Endodermal cell (in vitro differentiated cells): Measurements from ENCODE around the gene RPS6KA2. TPM values are rescaled to one million over a fixed set of nuclear protein-coding genes. Genes with fewer than 3 reads are reported as not detected.

Experiments
- DNase-seq: peaks from one replicate; pipeline ENCODE4 v3.0.0-alpha.2; 2017
- H3K27ac ChIP-seq: 2 replicates; pipeline ENCODE4 v1.5.1; 2013; ENCODE audit warnings: mild to moderate bottlenecking, low read depth, low read length, moderate library complexity
- H3K27me3 ChIP-seq: 2 replicates; pipeline ENCODE4 v1.6.1; 2013; ENCODE audit warnings: mild to moderate bottlenecking, low read length, moderate library complexity; ENCODE audit not compliant: insufficient read depth, control insufficient read depth, poor library complexity, severe bottlenecking
- H3K36me3 ChIP-seq: 2 replicates; pipeline ENCODE4 v1.7.0; 2013; ENCODE audit warnings: mild to moderate bottlenecking, low read length, moderate library complexity; ENCODE audit not compliant: control insufficient read depth, insufficient read depth
- H3K4me1 ChIP-seq: one replicate; pipeline ENCODE4 v1.7.0; 2013; ENCODE audit warnings: low read length; ENCODE audit not compliant: control insufficient read depth, insufficient read depth
- H3K4me3 ChIP-seq: 2 replicates; pipeline ENCODE4 v1.5.1; 2013; ENCODE audit warnings: mild to moderate bottlenecking, low read length, moderate library complexity
- H3K9ac ChIP-seq: 2 replicates; pipeline ENCODE4 v1.6.1; 2013; ENCODE audit warnings: mild to moderate bottlenecking, low read length, moderate library complexity; ENCODE audit not compliant: poor library complexity, severe bottlenecking; ENCODE audit errors: extremely low read depth
- H3K9me3 ChIP-seq: 2 replicates; pipeline ENCODE4 v1.6.1; 2013; ENCODE audit warnings: mild to moderate bottlenecking, low read length, moderate library complexity; ENCODE audit not compliant: control insufficient read depth
- H3K27ac Mint-ChIP-seq: 2 replicates; pipeline ENCODE4 v1.8.0; 2020; ENCODE audit warnings: mixed read lengths
- H3K27me3 Mint-ChIP-seq: 2 replicates; pipeline ENCODE4 v1.8.0; 2021; ENCODE audit warnings: mild to moderate bottlenecking, mixed read lengths; ENCODE audit not compliant: insufficient read depth
- H3K36me3 Mint-ChIP-seq: 2 replicates; pipeline ENCODE4 v1.8.0; 2020; ENCODE audit warnings: low read depth, mixed read lengths
- H3K4me1 Mint-ChIP-seq: 2 replicates; pipeline ENCODE4 v1.8.0; 2020; ENCODE audit warnings: mixed read lengths
- H3K4me3 Mint-ChIP-seq: 2 replicates; pipeline ENCODE4 v1.8.0; 2020; ENCODE audit warnings: mild to moderate bottlenecking, moderate library complexity, mixed read lengths
- H3K9me3 Mint-ChIP-seq: 2 replicates; pipeline ENCODE4 v1.8.0; 2020; ENCODE audit warnings: mild to moderate bottlenecking, mixed read lengths
- WGBS, 2 experiments: methylation state at CpG; one replicate each; pipeline versions ENCODE4 v1.1.5 to v1.1.7; 2013; ENCODE audit warnings: missing lambda C conversion rate in 2 of 2, mixed read lengths in 1 of 2; ENCODE audit not compliant: insufficient coverage in 1 of 2, insufficient read length in 1 of 2; 5-methylcytosine and 5-hydroxymethylcytosine counted together
- total RNA-seq, 2 donors: library from RNA; stranded (reverse); fragmentation: NEBNext Ultra II Directional in 1 of 2; extraction: Animal tissue kit (Norgen Biotek cat#: 25700) in 1 of 2; gene quantifications; 2 replicates in 1 of 2; 3 replicates in 1 of 2; pipeline ENCODE4 v1.2.1, GENCODE V29; 2021
- TF ChIP-seq, protein P1 (sequence below): fragments of 200-600 bp; sonication (generic); conservative IDR thresholded peaks from 2 replicates; pipeline ENCODE4 v1.5.0; 2021; ENCODE audit warnings: antibody characterized with exemption, mild to moderate bottlenecking

Gene RPS6KA2
- total RNA-seq, 2 donors from 2014 or later = 17.9 to 23.9 TPM

DNA sequence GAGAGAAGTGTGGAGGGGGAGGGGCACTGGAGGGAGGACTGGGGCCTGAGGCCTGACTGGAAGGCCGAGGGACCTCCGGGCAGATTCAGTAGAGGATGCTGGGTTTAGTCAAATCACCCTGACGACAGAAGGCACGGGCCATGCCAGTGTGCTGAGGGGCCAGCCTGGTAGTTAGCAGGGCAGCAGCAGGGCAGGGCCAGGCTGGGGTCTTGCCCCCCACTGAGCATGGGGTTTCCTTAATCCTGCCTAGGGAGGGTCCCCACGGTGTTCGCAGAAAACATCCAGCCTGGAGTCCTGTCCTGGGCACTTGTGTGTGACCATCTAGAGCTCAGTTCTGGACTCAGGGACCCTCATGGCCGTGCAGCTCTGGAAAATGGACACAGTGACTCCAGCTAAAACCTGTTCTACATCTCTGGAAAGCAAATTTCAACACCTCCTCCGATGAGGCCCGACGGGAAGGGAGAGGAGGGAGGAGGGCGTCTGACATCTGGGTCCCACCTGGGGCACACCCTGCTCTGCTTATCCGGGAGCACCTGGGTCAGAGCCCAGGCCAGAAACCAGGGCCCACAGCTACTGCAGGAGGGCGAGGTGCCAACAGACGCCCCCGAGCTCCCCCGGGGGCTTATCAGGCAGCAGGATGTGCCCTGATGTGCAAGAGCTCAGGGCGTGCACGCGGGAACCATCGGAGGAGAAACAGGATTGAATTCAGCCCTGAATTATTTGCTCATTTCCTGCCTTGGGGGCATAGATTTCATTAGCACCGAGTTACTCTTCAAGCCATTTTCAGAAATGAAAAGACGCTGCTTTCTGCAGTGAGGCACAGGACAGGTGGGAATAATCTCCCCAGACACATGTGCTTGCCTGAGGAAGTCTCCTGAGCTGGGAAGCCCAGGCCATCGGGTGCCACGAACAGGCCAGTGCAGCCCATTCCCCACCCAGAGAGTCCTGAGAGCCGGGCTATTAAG lies 166.3 kb downstream of the RPS6KA2 start:
- no peak for DNase-seq
- H3K4me3 Mint-ChIP-seq = no peak overlapping the region

DNA sequence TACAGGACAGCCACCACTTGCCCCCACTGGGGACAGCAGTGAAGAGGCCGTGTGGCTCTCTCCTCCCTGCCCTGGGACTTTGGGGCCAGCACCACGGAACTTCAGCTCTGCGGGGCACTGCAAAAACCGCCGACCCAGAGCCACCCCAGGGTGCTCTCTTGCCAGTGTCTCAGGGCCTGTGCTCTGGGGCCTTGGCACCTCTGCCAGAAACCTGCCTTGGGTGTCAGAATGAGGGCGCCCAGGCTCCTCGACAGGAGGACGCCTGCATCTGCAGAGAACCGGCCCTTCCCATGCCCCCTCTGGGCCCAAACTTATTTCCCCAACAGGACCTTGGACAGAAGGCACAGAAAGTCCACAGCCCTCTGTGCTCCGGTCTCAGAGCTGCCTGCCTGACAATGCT lies 167.1 kb downstream of the RPS6KA2 start:
- H3K27me3 Mint-ChIP-seq = no peaks in the 10 kb centered on the region
- Histone ChIP-seq H3K9ac (no peak overlapping the region), H3K36me3 (no peaks in the 10 kb centered on the region), H3K9me3 (peaks cover 5% of the 10 kb centered on the region), H3K27me3 (no peaks in the 10 kb centered on the region), H3K4me1 (no peaks in the 10 kb centered on the region), H3K4me3 (no peak overlapping the region), H3K27ac (no peak overlapping the region)
- DNase-seq = no peak
- TF ChIP-seq, protein P1, sequence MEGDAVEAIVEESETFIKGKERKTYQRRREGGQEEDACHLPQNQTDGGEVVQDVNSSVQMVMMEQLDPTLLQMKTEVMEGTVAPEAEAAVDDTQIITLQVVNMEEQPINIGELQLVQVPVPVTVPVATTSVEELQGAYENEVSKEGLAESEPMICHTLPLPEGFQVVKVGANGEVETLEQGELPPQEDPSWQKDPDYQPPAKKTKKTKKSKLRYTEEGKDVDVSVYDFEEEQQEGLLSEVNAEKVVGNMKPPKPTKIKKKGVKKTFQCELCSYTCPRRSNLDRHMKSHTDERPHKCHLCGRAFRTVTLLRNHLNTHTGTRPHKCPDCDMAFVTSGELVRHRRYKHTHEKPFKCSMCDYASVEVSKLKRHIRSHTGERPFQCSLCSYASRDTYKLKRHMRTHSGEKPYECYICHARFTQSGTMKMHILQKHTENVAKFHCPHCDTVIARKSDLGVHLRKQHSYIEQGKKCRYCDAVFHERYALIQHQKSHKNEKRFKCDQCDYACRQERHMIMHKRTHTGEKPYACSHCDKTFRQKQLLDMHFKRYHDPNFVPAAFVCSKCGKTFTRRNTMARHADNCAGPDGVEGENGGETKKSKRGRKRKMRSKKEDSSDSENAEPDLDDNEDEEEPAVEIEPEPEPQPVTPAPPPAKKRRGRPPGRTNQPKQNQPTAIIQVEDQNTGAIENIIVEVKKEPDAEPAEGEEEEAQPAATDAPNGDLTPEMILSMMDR = no peak
- H3K4me3 Mint-ChIP-seq = no peak overlapping the region
- 91 to 94% methylated on average over 4 to 10 of the region's 10 CpGs for WGBS, 2 experiments
- peak overlapping the region; percentile 17 for H3K27ac Mint-ChIP-seq
- H3K9me3 Mint-ChIP-seq = peaks cover 11% of the 10 kb centered on the region
- H3K36me3 Mint-ChIP-seq = peaks cover 27% of the 10 kb centered on the region
- H3K4me1 Mint-ChIP-seq = peaks cover 4% of the 10 kb centered on the region

More for the DNA sequence above, 166.3 kb downstream of the RPS6KA2 start:
- Histone ChIP-seq H3K9me3 (peaks cover 5% of the 10 kb centered on the region), H3K4me1 (no peaks in the 10 kb centered on the region), H3K9ac (no peak overlapping the region), H3K27ac (no peak overlapping the region), H3K4me3 (no peak overlapping the region), H3K36me3 (no peaks in the 10 kb centered on the region), H3K27me3 (no peaks in the 10 kb centered on the region)
- H3K27me3 Mint-ChIP-seq = no peaks in the 10 kb centered on the region
- TF ChIP-seq, protein P1 = no peak
- H3K9me3 Mint-ChIP-seq = peaks cover 11% of the 10 kb centered on the region
- peaks cover 26% of the 10 kb centered on the region for H3K36me3 Mint-ChIP-seq
- H3K4me1 Mint-ChIP-seq = peaks cover 4% of the 10 kb centered on the region
- peak overlapping the region; percentile 66 for H3K27ac Mint-ChIP-seq
- WGBS, 2 experiments = 81 to 87% methylated on average over 16 to 25 of the region's 25 CpGs

- H3K9me3 Mint-ChIP-seq = peaks cover 11% of the 10 kb centered on the region
- H3K27me3 ChIP-seq = no peaks in the 10 kb centered on the region
- H3K27ac ChIP-seq = no peak overlapping the region
- H3K4me3 Mint-ChIP-seq = no peak overlapping the region
- peaks cover 4% of the 10 kb centered on the region for H3K4me1 Mint-ChIP-seq
- H3K4me3 ChIP-seq = no peak overlapping the region
- WGBS, 2 experiments = 94 to 97% methylated on average over 2 to 8 of the region's 8 CpGs
- no peak for DNase-seq
- no peaks in the 10 kb centered on the region for H3K27me3 Mint-ChIP-seq
- peaks cover 31% of the 10 kb centered on the region for H3K36me3 Mint-ChIP-seq
- H3K36me3 ChIP-seq = no peaks in the 10 kb centered on the region
- no peak overlapping the region for H3K27ac Mint-ChIP-seq
- H3K4me1 ChIP-seq = no peaks in the 10 kb centered on the region
- peaks cover 5% of the 10 kb centered on the region for H3K9me3 ChIP-seq
- TF ChIP-seq, protein P1 = no peak
- no peak overlapping the region for H3K9ac ChIP-seq
These were observed 167.8 kb downstream of the RPS6KA2 start for GRCh38 chr6:166459272-166459671.
